ENCODE data around the gene HOXA6.
A peak's percentile ranks its signal among the peaks of the same experiment; 100 is the strongest.

The HOXA6 gene

DNA sequence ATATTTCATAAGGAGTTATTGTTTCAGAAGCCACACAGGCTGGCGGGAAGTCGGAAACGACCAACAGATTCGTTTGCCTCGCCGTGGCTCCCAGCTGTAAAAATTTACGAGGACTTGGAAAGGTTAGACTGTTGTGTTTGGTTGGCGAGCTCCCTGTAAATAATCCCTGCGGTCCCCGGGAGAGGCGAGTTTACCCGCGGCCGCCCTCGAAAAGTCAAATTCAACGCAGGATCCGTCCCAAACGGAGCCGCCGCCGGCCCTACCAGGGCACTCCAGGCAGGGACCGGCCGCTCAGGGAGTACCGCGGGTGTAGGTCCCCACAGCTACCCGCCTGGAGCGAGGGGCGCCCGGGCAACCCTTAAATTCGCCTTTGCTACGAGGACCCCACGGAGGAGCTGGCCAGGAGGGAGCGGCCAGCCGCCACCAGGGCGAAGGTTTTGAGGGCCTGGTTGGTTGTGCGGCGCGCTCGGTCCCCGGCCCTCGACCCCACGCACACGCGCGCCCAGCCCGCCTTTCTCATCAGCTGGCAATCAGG is 18.5 kb upstream of the HOXA6 start:
- H3K27ac ChIP-seq, result peak overlapping the region; percentile 24; the same call in 1 of the 2 replicates
- TF ChIP-seq, protein P1, sequence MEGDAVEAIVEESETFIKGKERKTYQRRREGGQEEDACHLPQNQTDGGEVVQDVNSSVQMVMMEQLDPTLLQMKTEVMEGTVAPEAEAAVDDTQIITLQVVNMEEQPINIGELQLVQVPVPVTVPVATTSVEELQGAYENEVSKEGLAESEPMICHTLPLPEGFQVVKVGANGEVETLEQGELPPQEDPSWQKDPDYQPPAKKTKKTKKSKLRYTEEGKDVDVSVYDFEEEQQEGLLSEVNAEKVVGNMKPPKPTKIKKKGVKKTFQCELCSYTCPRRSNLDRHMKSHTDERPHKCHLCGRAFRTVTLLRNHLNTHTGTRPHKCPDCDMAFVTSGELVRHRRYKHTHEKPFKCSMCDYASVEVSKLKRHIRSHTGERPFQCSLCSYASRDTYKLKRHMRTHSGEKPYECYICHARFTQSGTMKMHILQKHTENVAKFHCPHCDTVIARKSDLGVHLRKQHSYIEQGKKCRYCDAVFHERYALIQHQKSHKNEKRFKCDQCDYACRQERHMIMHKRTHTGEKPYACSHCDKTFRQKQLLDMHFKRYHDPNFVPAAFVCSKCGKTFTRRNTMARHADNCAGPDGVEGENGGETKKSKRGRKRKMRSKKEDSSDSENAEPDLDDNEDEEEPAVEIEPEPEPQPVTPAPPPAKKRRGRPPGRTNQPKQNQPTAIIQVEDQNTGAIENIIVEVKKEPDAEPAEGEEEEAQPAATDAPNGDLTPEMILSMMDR (IDR thresholded peaks at IDR 0.05), result no peak
- no peak for TF ChIP-seq ZFX (IDR thresholded peaks at IDR 0.05; ENCODE audit: borderline replicate concordance)

DNA sequence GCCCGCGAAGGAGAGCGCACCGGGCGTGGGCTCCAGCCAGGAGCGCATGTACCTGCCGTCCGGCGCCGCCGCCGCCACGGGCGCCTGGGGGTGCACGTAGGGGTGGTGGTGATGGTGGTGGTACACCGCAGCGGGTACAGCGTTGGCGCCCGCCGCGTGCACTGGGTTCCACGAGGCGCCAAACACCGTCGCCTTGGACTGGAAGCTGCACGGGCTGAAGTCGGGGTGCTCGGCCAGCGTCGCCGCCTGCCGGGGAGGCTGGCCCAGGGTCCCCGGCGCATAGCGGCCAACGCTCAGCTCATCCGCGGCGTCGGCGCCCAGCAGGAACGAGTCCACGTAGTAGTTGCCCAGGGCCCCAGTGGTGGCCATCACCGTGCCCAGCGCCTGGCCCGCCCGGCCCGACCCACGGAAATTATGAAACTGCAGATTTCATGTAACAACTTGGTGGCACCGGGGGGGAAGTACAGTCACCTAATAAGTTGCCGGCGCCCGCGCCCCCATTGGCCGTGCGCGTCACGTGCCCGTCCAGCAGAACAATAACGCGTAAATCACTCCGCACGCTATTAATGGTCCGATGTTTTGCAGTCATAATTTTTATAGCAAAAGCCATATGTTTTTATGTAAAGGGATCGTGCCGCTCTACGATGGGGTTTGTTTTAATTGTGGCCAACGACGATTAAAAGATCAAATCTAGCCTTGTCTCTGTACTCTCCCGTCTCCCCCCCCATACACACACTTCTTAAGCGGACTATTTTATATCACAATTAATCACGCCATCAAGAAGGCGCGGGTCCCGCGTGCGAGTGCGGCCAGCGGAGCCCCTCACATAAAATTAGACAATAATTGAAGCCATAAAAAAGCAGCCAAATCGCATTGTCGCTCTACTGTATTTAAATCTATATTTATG is 17.8 kb upstream of the HOXA6 start, which contains the start of gene HOXA9:
Gene HOXA9, minus strand, starts transcription at position 449 of the 907 bp plus-strand sequence. Its CDS starts 80 bp downstream, at position 369.
- H3K27ac ChIP-seq, result peak within 1 kb of the TSS; percentile 24; the same call in 1 of the 2 replicates
- TF ChIP-seq ZFX (IDR thresholded peaks at IDR 0.05; ENCODE audit: borderline replicate concordance), result no peak
- TF ChIP-seq, protein P1 (IDR thresholded peaks at IDR 0.05), result no peak

- no peak for TF ChIP-seq ZFX (IDR thresholded peaks at IDR 0.05; ENCODE audit: borderline replicate concordance)
- TF ChIP-seq, protein P1 (IDR thresholded peaks at IDR 0.05), result peak; percentile 17
- no peak overlapping the region for H3K27ac ChIP-seq
Measured at GRCh38 chr7:27164367-27165088, 17.0 kb upstream of the HOXA6 start.

DNA sequence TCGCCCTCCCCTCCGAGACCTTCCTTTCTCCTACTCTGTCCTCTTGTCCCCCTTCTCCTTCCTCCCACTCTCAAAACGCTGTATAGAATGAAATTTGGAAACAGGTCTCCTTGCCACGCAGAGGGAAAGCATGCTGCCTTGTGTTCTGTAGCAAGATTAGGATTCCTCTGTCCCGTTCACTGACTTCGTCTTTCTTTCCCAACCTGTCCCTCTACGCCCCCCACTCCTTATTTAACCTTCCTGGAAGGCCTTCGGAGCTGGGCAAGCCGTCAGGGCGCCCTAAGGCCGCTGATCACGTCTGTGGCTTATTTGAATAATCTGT is 16.4 kb upstream of the HOXA6 start:
- no peak overlapping the region for H3K27ac ChIP-seq

GRCh38 chr7:27163288-27164044 is 15.9 kb upstream of the HOXA6 start:
- no peak for TF ChIP-seq ZFX (IDR thresholded peaks at IDR 0.05; ENCODE audit: borderline replicate concordance)
- TF ChIP-seq, protein P1 (IDR thresholded peaks at IDR 0.05), result no peak
- no peak overlapping the region for H3K27ac ChIP-seq

More for the DNA sequence above, 16.4 kb upstream of the HOXA6 start:
- TF ChIP-seq, protein P1 (IDR thresholded peaks at IDR 0.05), result no peak
- TF ChIP-seq ZFX (IDR thresholded peaks at IDR 0.05; ENCODE audit: borderline replicate concordance), result no peak

DNA sequence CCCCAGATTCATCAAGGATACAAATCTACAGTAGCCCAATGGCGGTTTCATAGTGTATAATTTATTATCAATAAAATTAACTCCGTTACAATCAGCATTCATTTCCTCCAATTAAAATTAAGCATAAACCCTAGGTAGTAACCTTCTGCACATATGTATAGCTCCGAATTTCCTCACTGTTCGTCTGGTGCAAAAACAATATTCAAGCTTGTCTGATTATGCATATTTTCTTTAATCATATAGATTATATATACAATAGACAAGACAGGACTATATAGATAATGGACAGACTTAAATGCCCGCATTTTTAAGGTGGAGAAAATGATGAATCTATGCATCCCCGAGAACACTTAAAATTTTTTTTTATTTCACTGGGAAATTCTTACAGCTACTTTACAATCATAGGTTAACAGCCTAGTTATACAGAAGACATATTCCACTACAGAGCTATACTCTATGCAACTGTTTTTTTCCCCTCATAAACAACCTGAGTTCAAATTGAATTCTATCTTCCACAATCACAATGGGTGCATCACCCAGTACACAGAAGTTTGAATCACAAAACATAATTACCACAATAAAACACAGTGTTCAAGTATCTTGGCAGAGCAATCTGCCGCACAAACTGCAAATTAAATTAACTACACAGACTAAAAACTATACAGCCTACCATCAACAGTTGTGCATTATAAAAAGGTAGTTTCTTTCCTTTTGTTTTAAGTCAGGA is 15.2 kb upstream of the HOXA6 start:
- TF ChIP-seq ZFX (IDR thresholded peaks at IDR 0.05; ENCODE audit: borderline replicate concordance), result no peak
- TF ChIP-seq, protein P1 (IDR thresholded peaks at IDR 0.05), result no peak
- no peak overlapping the region for H3K27ac ChIP-seq

Measured in 22Rv1 (cell line).